Suprapubic skin (tissue), 4 donors: Measurements from ENCODE around the gene CD99L2. TPM values are rescaled to one million over a fixed set of nuclear protein-coding genes. Genes with fewer than 3 reads are reported as not detected.

Experiments used
- DNase-seq, 2 donors: peaks; one replicate each; pipeline ENCODE4 v3.0.0-alpha.2; 2019; ENCODE audit warnings: low spot score in 2 of 2
- H3K27ac ChIP-seq: fragments of 200-600 bp; sonication (generic); one replicate; pipeline ENCODE4 v1.5.1; 2019
- H3K27me3 ChIP-seq: fragments of 200-600 bp; sonication (generic); one replicate; pipeline ENCODE4 v1.5.1; 2019
- H3K36me3 ChIP-seq: fragments of 200-600 bp; sonication (generic); one replicate; pipeline ENCODE4 v1.5.1; 2019
- H3K4me1 ChIP-seq: fragments of 200-600 bp; sonication (generic); one replicate; pipeline ENCODE4 v1.5.1; 2019
- H3K4me3 ChIP-seq: fragments of 200-600 bp; sonication (generic); one replicate; pipeline ENCODE4 v1.5.1; 2019; ENCODE audit warnings: mild to moderate bottlenecking
- H3K9me3 ChIP-seq: fragments of 200-600 bp; sonication (generic); one replicate; pipeline ENCODE4 v1.5.1; 2019
- EP300 ChIP-seq: sonication (generic); formaldehyde crosslinking; IDR thresholded peaks from one replicate; pipeline ENCODE4 v1.6.1; 2017; ENCODE audit warnings: antibody characterized with exemption
- POLR2A ChIP-seq, 2 donors: fragments of 450-650 bp; IDR thresholded peaks; one replicate each; pipeline ENCODE4 v1.6.1; 2017; ENCODE audit warnings: antibody characterized with exemption in 2 of 2, mild to moderate bottlenecking in 2 of 2, moderate library complexity in 2 of 2
- POLR2AphosphoS5 ChIP-seq, 3 donors: sonication (generic); formaldehyde crosslinking; IDR thresholded peaks; one replicate each; pipeline ENCODE4 v1.6.1; 2017; ENCODE audit warnings: antibody characterized with exemption in 3 of 3
- WGBS: methylation state at CpG from one replicate; pipeline ENCODE4 v1.1.5; 2018; 5-methylcytosine and 5-hydroxymethylcytosine counted together
- total RNA-seq, 4 donors: library from RNA; depleted of rRNA; stranded (reverse); fragments of >200 nt; gene quantifications; one replicate each; pipeline ENCODE4 v1.1.0, GENCODE V29; 2016
- TF ChIP-seq, protein P1 (sequence below), 2 donors: fragments of 200-600 bp in 1 of 2; fragments of 450-650 bp in 1 of 2; sonication (generic) in 1 of 2; IDR thresholded peaks; one replicate each; pipeline ENCODE4 v1.5.1; 2016 to 2019; ENCODE audit warnings: antibody characterized with exemption in 2 of 2, mild to moderate bottlenecking in 1 of 2, moderate library complexity in 1 of 2

CD99L2 gene
- total RNA-seq, 4 donors from 2014 or later, result 12.6 to 24.5 (median 18.7) TPM

DNA sequence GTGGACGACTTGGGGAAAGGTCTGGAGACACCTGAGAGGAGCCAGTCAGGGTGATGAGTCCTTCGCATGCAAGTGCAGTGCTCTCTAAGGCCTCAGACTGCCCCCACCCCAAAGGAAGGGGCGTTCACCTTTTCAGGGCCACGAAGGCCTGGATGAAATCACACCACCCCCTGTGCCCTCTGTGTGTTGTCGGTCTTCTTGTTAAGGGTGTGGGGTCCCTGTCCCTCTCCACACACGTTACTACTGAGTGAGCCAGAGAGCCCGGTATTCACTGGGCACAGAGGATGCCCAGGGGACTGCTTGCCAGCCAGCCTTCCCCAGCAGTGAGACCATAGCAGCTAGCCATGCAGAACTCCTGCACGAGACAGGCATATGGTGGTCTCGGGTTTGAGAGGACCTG is 133.2 kb downstream of the CD99L2 start:
- H3K27ac ChIP-seq, result no peak overlapping the region
- no peak overlapping the region for H3K4me3 ChIP-seq
- no peak for TF ChIP-seq POLR2A (IDR thresholded peaks at IDR 0.05)
- DNase-seq, result no peak
- H3K4me1 ChIP-seq, result peaks cover 16% of the 10 kb centered on the region
- no peaks in the 10 kb centered on the region for H3K9me3 ChIP-seq
- H3K36me3 ChIP-seq, result no peaks in the 10 kb centered on the region
- 79% methylated on average over 8 of the region's 9 CpGs for WGBS
- no peaks in the 10 kb centered on the region for H3K27me3 ChIP-seq

DNA sequence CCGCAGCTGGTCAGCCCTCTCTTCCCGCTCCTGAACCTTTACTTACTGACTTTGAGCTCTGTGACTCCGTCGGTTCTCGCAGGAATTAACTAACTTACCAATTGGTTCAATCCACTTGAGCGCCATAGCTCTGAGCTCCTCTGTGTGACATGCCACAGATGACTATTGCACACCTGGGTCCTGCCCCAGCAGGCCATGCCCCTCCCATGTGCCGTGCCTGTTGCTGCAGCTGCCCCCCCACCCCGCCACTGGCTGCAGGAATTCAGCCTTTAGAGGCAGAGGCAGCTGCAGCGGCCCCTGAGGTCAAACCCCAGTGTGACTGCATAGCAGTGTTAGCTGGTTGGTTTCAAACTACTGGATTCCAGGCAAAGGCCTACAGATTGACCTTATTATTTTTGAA is 134.7 kb downstream of the CD99L2 start:
- H3K4me3 ChIP-seq, result no peak overlapping the region
- H3K36me3 ChIP-seq, result peaks cover 4% of the 10 kb centered on the region
- H3K9me3 ChIP-seq, result no peaks in the 10 kb centered on the region
- no peaks in the 10 kb centered on the region for H3K27me3 ChIP-seq
- peaks cover 12% of the 10 kb centered on the region for H3K4me1 ChIP-seq
- TF ChIP-seq EP300 (no peak), POLR2AphosphoS5 (IDR thresholded peaks at IDR 0.05) (no peak), POLR2A (IDR thresholded peaks at IDR 0.05) (no peak)
- TF ChIP-seq, protein P1, sequence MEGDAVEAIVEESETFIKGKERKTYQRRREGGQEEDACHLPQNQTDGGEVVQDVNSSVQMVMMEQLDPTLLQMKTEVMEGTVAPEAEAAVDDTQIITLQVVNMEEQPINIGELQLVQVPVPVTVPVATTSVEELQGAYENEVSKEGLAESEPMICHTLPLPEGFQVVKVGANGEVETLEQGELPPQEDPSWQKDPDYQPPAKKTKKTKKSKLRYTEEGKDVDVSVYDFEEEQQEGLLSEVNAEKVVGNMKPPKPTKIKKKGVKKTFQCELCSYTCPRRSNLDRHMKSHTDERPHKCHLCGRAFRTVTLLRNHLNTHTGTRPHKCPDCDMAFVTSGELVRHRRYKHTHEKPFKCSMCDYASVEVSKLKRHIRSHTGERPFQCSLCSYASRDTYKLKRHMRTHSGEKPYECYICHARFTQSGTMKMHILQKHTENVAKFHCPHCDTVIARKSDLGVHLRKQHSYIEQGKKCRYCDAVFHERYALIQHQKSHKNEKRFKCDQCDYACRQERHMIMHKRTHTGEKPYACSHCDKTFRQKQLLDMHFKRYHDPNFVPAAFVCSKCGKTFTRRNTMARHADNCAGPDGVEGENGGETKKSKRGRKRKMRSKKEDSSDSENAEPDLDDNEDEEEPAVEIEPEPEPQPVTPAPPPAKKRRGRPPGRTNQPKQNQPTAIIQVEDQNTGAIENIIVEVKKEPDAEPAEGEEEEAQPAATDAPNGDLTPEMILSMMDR (IDR thresholded peaks at IDR 0.05), result no peak
- no peak overlapping the region for H3K27ac ChIP-seq
- WGBS, result 79% methylated on average over 9 of the region's 9 CpGs
- no peak for DNase-seq

DNA sequence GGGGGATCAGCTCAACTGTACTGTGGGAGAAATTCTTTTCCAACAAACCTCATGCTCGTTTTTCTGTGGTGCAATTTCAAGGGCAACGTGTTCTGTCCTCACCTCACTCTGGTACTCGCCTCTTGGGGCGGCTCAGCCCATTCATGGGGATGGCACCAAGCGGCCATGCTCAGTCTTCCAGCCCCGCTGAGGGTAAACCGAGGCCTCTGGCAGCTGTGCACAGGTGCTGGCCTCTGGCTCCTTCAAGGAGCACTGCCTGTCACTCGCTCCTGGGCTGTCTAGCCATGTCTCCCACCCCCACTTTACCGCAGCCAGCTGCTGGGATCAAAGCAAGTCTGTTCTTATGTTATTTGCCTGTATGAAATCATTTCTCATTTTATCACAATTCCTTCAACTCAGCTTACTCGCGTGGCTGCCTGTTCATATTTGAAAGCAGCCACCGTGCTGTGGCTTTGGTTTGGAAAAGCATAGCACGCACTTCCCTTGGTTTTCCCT is 135.1 kb downstream of the CD99L2 start:
- Histone ChIP-seq H3K27me3 (no peaks in the 10 kb centered on the region), H3K9me3 (no peaks in the 10 kb centered on the region), H3K4me1 (peaks cover 12% of the 10 kb centered on the region), H3K36me3 (peaks cover 4% of the 10 kb centered on the region), H3K27ac (no peak overlapping the region), H3K4me3 (no peak overlapping the region)
- no peak for DNase-seq
- WGBS, result 78% methylated on average over 13 of the region's 13 CpGs
- TF ChIP-seq, protein P1 (IDR thresholded peaks at IDR 0.05), result no peak
- no peak for TF ChIP-seq POLR2A (IDR thresholded peaks at IDR 0.05)
- no peak for TF ChIP-seq EP300
- TF ChIP-seq POLR2AphosphoS5 (IDR thresholded peaks at IDR 0.05), result no peak

DNA sequence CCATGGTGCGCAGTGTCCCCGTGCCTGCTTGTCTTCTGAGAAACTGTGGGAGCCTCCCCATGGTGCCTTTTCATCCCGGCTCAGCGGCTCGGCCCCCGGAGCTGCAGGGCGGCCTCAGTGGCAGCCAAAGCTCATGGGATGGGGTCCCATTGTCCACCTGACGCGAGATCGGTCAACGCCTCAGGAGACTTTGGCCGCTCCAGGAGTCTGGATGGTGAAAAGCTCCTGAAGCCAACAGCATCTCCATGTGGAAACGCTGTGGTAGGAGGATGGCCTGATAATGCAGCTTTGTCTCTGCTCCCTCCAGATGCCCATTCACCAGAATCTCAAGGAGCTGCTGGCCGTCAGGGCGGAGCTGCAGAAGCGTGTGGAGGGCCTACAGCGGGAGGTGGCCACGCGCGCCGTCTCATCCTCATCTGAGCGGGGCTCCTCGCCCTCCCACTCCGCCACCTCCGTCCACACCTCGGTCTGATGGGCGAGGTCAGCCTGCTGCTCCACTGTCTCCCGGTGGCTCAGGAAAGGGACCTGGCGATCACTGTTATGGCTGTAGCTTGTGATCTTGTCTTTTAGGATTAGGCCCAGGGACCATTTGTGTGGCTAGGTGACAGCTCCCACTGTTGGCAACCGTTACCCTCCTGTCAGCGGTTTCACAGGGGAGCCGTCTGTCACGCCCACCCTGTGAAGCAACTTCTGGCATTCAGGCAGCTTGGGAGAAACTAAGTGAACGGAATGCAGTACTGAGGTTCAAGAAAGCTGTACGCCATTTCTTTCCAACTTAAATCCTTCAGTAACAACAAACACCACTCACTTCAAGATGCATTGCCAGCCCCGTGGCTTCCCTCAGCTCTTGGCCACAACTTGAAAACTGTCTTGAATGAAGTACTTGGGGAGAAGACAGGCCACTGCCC is 136.0 kb downstream of the CD99L2 start:
- peaks cover 7% of the 10 kb centered on the region for H3K4me1 ChIP-seq
- WGBS, result 81% methylated on average over 35 of the region's 36 CpGs
- no peak overlapping the region for H3K27ac ChIP-seq
- TF ChIP-seq EP300 (no peak), POLR2AphosphoS5 (IDR thresholded peaks at IDR 0.05) (no peak), POLR2A (IDR thresholded peaks at IDR 0.05) (no peak)
- TF ChIP-seq, protein P1 (IDR thresholded peaks at IDR 0.05), result no peak
- H3K4me3 ChIP-seq, result no peak overlapping the region
- H3K36me3 ChIP-seq, result peaks cover 4% of the 10 kb centered on the region
- no peaks in the 10 kb centered on the region for H3K9me3 ChIP-seq
- DNase-seq, result no peak
- no peaks in the 10 kb centered on the region for H3K27me3 ChIP-seq

DNA sequence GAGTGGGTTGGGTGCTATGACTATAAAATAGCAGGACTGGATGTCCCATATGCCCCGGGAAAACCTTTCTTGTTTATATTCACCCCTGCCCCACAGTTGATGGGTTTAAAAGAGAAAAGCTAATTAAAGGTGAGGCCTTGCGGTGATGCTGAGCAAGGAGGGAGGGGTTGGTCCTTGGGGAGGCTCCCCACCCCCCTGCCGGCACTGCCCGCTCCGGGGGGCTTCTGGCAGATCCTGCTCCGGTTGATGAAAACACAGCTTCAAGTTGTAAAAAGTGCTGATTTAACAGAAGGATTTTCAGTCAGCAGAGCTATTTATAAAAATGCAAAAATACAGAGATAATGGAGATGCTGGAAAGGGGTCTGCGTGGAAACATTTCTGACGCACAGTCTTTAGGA is 136.7 kb downstream of the CD99L2 start:
- Histone ChIP-seq H3K27ac (no peak overlapping the region), H3K9me3 (no peaks in the 10 kb centered on the region), H3K36me3 (peaks cover 7% of the 10 kb centered on the region), H3K27me3 (no peaks in the 10 kb centered on the region), H3K4me3 (no peak overlapping the region), H3K4me1 (no peaks in the 10 kb centered on the region)
- TF ChIP-seq, protein P1 (IDR thresholded peaks at IDR 0.05), result no peak
- TF ChIP-seq EP300 (no peak), POLR2A (IDR thresholded peaks at IDR 0.05) (no peak), POLR2AphosphoS5 (IDR thresholded peaks at IDR 0.05) (no peak)
- WGBS, result 86% methylated on average over 8 of the region's 8 CpGs
- DNase-seq, result no peak
